Measurements from ENCODE around the gene ZC3H12D.

ZC3H12D gene

DNA sequence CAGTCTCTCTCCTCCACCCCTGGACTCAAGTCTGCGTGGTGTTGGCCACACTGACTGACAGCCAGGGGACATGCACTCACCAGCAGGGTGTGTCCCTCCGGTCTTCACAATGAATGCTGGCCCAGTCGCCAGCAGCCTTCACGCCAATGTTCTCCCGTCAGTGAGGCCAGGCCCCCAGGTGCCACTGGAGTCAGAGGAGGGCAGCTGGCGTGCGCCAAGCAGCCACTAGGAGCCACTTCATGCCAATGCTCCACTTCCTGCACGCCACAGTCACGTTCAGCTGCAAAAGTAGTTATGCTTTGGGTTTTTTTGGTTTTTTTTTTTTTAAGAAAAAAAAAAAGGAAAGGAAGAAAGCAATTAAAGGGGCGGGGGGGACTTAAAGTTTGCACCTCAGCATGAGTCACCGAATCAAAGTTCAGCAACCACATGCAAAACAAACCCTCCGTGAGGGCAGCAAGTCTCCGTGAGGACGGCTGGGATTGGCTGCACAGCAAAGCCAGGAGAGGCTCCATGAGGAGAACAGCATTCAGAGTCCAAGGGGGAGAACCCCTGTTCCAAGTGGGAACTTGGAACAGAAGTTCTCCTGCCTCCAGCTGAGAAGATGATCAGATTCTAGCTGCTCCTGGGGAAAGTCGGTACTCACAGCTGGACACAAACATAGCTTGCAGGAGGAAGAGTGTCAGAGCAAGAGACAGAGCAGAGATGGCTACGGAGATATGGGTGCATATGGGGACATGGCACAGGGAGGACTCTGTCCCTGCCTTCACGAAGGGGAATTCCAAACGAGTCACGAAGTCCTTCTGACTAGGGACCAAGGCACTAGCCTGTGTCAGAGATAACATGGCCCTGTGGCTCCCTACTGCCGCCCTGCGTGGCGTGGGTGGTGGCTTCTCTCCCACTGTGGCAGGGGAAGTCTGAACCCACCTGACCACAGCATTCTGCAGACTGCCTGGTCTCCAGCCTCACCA, at the start of gene ZC3H12D:
Gene ZC3H12D, minus strand, starts transcription at position 282 of the 968 bp plus-strand sequence. CDS start 10,471 bp downstream, outside the sequence.
- peak; percentile 88 for DNase-seq

GRCh38 chr6:149529650-149530049, 44.8 kb upstream of the ZC3H12D start:
- no peak for DNase-seq

DNA sequence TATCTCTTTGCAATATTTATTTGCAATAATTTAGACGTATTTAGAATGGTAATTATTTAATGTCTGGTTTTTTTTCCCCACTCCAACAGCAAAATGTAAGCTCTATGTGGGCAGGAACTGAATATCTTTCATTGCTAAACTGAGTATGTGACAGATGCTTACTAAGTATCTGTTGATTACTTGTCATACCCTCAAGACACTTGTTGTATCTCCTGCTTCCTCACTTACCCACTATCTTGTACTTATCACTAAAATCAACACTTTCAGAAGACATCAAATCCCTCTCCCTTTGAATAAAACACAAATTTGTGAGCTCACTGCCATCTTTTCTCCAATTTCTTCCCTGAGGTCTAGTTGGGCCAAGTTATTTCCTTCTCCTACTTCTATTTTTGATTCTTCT, 30.7 kb upstream of the ZC3H12D start:
- no peak for DNase-seq

DNA sequence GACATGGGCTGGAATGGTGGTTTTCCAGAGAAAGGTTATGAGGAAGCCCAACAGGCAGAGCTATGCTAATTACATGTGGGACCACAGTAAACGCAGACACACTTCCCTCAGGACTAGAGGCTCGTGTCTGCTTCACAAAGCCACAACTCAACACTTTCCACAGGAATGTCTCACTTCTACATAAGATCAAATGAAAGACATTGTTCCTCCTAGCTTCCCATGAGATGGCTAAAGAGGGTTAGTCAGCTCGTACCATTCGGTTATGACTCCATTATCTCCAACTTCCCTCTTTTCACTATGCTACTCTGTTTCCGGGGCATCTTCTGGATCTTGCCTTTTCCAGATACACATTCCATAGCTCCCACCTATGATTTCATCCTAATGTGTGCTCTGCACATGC, 29.1 kb upstream of the ZC3H12D start:
- DNase-seq, result no peak

GRCh38 chr6:149510793-149511512, 26.1 kb upstream of the ZC3H12D start:
- DNase-seq, result no peak

GRCh38 chr6:149508485-149508884, 23.7 kb upstream of the ZC3H12D start:
- DNase-seq, result peak; percentile 51

DNA sequence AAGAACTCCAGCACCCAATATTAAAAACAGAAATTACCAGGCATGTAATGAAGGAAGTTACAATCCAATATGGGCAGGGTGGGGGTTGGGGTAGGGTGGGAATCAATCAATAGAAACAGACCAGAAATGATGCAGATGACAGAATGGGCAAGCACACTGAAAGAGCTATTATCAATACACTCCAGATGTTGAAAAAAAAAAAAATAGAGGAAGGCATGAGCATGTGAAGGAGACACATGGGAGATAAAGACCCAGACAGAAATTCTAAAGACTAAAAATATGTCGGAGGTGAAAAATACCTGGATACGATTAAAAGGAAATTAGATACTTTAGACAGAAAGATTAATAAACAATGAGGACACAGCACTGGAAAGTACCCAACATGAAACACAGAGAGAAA, 19.1 kb upstream of the ZC3H12D start:
- DNase-seq, result no peak

DNA sequence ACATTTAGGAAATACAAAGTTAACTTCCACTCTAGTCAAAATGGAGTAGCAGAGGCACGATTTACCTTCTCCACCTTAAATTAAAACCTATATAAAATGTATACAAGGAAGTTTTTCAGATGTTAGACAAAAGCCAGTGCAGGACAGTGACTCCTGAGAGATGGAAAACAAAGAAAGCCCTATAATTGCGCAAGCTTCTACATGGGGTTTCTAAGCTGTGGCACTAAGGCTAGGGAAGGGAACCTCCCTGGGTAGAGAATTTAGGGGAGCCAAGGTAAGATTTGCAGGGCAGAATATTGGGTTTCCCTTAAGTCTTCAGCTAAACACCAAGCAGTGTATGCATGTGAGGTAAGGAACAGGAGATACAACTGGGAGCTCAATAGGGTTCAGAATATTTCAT, 18.5 kb upstream of the ZC3H12D start:
- DNase-seq, result no peak

DNA sequence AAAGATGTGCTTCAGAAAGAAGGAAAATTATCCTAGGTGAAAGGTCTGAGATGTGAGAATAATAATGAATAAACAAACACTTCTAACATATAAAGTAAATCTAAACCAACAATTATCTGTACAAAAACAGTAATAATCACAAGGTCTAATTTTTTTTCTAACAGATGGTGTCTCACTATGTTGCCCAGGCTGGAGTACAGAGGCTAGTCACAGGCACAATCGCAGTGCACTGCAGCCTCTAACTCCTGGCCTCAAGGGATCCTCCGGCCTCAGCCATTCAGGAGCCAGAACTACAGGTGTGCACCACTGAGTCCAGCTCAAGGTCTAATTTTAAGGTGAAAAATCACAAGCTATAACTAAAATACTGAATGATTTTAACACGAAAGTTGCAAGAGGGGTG, 17.0 kb upstream of the ZC3H12D start:
- no peak for DNase-seq

- no peak for DNase-seq
Measured at GRCh38 chr6:149501201-149501600, 16.4 kb upstream of the ZC3H12D start.

GRCh38 chr6:149500096-149500495, 15.3 kb upstream of the ZC3H12D start:
- no peak for DNase-seq

- no peak for DNase-seq
Measured at GRCh38 chr6:149499066-149499465, 14.3 kb upstream of the ZC3H12D start.

GRCh38 chr6:149497365-149497764, 12.6 kb upstream of the ZC3H12D start:
- no peak for DNase-seq

DNA sequence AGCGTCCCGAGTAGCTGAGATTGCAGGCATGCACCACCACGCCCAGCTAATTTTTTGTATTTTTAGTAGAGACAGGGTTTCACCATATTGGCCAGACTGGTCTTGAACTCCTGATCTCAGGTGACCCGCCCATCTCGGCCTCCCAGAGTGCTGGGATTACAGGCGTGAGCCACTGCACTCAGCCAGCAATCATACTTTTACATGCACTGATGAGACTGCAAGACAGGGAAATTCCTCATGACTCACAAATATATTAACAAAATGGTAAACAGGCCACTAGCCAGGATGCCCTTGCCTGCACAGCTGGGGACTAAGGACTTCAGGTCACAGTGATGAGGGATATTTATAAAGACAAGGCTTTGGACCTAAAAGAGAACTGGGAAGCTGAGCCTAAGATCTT, 11.8 kb upstream of the ZC3H12D start:
- DNase-seq, result peak; percentile 34

- DNase-seq, result peak; percentile 52
Measured at GRCh38 chr6:149495349-149496016, 10.7 kb upstream of the ZC3H12D start.

- DNase-seq, result peak; percentile 49
Measured at GRCh38 chr6:149494810-149495209, 10.0 kb upstream of the ZC3H12D start.

- no peak for DNase-seq
Measured at GRCh38 chr6:149493761-149494320, 9.0 kb upstream of the ZC3H12D start.

DNA sequence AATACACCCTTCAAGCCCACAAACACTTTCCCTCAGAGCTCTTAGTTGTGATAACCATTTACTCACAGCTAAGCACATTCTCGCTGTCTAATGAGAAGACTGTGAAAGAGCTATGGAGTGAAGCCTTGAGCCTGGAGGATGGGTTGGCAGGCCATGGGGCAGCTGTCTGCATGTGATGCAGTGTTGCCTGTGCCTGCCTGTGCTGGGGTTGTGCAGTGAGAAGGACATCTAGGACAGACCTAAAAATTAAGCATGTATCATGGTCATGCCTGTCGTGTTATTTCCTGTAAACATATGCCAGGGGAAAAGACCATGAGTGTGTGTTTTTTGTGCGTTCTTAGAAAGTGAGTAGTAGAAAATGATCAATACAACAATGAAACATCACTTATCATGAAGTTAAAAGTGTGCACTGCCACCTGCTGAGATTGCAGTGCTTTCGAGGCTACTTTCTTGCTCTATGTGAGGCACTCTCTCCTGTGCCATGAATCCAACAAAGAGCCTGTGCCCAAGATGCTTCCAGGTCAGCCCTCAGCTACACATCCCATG, 8.1 kb upstream of the ZC3H12D start:
- peak; percentile 33 for DNase-seq

- no peak for DNase-seq
Measured at GRCh38 chr6:149489967-149490366, 5.2 kb upstream of the ZC3H12D start.

DNA sequence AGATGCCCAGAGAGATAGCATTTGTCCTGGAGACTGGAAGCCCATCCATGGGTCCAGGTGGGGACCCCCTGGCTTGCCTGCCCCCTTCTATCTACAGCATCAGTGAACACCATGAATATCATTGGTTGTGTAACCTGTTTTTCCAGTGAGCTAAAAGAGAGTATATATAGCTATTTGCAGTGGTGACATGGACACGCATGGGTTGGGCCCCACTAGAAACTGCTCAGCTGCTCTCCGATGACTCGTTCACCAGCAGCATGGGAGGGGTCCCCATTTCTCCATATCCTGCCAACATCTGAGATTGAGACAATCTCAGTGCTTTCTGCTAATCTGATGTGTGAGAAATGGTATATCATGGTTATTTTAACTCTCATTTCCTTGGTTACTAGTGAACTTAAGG, 4.0 kb upstream of the ZC3H12D start:
- DNase-seq, result peak; percentile 75

DNA sequence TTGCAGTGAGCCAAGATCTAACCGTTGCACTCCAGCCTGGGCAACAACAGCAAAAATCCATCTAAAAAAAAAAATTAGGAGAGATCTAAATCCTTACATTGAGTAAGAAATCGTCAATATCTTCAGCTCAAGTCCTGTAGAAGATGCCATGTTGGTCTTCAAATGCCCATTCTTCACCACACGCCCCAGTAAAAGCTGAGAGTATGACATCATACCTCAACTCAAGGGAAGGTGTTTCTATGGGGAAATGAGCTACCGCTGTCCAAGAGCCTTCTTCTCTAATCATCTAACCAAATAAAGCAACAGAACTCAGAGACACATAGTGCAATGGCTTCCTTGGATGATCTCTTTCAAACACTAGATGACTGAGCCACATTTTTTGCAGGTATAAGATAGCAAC, 2.5 kb upstream of the ZC3H12D start:
- no peak for DNase-seq

DNA sequence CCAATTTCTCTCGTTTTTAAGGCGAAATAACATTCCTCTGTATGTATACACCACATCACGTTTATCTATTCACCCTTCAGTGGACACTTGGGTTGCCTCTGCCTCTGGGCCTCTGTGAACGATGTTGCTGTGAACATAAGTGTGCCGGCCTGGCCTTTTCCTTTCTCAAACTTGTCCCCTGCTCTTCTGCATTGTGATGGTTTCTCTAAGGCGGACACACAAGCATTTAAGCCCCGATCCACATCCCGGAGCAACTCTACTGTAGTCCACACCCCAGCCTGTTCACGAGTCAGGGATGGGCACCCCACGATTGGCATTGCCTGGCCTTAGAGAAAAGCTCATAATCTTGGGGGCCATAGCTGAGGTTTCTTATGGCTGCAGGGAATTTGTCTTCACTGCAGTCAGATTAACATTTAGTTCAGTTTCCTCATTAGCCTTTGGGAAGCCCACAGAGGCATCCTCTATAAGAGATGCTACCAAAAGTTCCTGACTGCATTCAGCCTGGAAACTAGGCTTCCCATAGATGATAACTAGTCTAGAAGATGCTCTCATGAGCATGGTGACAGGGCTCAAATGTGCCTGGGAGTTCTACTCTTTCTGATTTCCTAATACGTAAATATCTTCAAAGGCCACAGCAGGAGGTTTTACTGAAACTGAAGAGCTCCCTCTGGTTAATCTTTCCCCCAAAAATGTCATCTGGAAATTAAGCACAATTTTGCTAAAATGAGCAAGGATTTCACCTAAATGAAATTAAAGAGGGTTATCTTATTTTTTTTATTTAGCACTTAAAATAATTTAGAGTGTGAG, 762 bp downstream of the ZC3H12D start:
- DNase-seq, result no peak

Data from CD4-positive, alpha-beta T cell treated with Interleukin-17A for 4 hours (primary cell).